ENCODE results near the gene MYBPC1.

Gene MYBPC1

GRCh38 chr12:101564912-101565311 lies 29.9 kb upstream of the MYBPC1 start:
- FAIRE-seq = no peak
- DNase-seq (ENCODE audit: insufficient read length, low spot score) = no peak
- TF ChIP-seq, protein P1, sequence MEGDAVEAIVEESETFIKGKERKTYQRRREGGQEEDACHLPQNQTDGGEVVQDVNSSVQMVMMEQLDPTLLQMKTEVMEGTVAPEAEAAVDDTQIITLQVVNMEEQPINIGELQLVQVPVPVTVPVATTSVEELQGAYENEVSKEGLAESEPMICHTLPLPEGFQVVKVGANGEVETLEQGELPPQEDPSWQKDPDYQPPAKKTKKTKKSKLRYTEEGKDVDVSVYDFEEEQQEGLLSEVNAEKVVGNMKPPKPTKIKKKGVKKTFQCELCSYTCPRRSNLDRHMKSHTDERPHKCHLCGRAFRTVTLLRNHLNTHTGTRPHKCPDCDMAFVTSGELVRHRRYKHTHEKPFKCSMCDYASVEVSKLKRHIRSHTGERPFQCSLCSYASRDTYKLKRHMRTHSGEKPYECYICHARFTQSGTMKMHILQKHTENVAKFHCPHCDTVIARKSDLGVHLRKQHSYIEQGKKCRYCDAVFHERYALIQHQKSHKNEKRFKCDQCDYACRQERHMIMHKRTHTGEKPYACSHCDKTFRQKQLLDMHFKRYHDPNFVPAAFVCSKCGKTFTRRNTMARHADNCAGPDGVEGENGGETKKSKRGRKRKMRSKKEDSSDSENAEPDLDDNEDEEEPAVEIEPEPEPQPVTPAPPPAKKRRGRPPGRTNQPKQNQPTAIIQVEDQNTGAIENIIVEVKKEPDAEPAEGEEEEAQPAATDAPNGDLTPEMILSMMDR (IDR thresholded peaks at IDR 0.05; ENCODE audit: insufficient read depth, missing control alignments) = no peak

DNA sequence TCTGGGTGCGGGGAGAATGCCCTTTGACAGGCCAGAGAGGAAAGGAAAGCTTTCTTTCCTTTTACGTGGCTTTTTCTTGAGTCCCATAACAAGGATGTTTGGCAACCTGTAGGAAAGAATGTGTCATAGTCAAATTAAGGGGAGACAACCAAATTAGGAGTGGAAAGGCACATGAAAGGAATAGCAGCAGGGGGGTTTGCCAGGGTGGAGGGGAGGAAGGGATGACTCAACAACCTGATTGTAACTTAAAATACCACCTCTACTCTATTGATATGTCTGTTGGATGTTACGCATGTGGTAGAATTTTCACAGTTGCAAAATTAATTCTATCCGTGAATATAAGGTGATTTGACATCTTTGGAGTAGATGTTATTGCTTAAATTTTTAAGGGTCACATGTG lies 28.5 kb upstream of the MYBPC1 start:
- FAIRE-seq (no peak), DNase-seq (ENCODE audit: insufficient read length, low spot score) (no peak)
- TF ChIP-seq, protein P1 (IDR thresholded peaks at IDR 0.05; ENCODE audit: insufficient read depth, missing control alignments) = no peak

DNA sequence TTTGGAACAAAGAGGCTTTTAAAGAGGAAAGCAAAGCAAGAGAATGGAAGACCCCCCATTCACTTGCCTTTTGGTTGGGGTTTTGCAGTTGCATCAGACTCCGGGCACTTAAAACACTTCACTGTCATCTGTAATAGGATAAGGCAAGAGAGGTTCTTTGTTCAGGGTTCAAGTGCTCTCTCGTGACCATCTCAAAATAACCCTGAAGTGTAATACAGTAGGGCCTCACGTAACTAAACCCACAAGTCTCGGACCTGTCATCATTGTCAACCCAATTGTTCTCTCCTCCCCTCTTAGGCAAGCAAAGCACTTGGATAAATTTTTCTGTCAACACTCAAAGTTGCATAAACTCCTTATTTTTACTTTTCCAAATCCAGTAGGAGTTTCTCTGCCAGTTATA lies 26.9 kb upstream of the MYBPC1 start:
- TF ChIP-seq, protein P1 (IDR thresholded peaks at IDR 0.05; ENCODE audit: insufficient read depth, missing control alignments) = no peak
- FAIRE-seq = no peak
- no peak for DNase-seq (ENCODE audit: insufficient read length, low spot score)

DNA sequence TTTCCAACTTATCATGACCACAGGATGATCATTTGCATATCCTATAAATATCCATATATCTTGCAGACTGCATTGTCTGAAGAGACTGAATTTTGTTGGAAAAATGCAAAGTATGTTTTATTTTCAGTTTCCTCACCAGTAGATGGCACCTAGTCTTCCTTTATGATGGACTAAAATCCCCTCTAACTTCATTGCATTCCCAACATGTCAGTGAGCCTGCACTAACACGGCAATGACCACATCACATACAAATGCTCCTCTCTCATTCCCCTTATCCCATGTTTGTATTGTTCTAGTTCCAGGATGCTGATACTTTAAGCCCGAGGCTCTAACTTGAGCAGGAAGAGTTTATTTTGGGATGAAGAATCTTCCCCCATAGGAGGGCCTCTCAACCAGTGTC lies 24.7 kb upstream of the MYBPC1 start:
- FAIRE-seq (peak; percentile 51), DNase-seq (ENCODE audit: insufficient read length, low spot score) (no peak)
- TF ChIP-seq, protein P1 (IDR thresholded peaks at IDR 0.05; ENCODE audit: insufficient read depth, missing control alignments) = peak; percentile 63

GRCh38 chr12:101571105-101571504 lies 23.7 kb upstream of the MYBPC1 start:
- no peak for FAIRE-seq
- TF ChIP-seq, protein P1 (IDR thresholded peaks at IDR 0.05; ENCODE audit: insufficient read depth, missing control alignments) = no peak

DNA sequence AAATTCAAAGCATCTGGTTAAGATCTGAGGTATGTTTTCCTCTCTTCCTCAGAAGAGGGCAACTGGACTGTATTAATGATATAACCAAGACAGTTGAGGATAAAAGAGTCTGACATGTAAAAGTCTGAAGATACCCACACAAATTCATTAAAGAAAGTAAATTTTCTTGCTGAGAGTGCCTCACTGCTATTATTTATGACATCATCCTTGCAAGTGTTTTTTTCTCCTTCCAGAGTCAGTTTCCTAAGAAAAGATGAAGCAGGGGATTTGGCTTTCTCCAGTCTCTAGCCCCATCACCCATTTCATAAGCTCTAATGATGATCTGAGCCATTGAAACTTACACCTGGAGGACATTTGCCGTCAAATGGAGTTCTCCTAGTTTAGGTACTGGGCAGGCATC lies 21.0 kb upstream of the MYBPC1 start:
- TF ChIP-seq, protein P1 (IDR thresholded peaks at IDR 0.05; ENCODE audit: insufficient read depth, missing control alignments) = no peak
- no peak for FAIRE-seq
- DNase-seq (ENCODE audit: insufficient read length, low spot score) = no peak

More at GRCh38 chr12:101571105-101571504, 23.7 kb upstream of the MYBPC1 start:
- no peak for DNase-seq (ENCODE audit: insufficient read length, low spot score)

- no peak for DNase-seq (ENCODE audit: insufficient read length, low spot score)
- FAIRE-seq = no peak
- TF ChIP-seq, protein P1 (IDR thresholded peaks at IDR 0.05; ENCODE audit: insufficient read depth, missing control alignments) = no peak
Observed at GRCh38 chr12:101578417-101578816, 16.4 kb upstream of the MYBPC1 start.

Measured in D721Med (cell line).